HUES64 (cell line): Measurements from ENCODE around the gene PRMT7.

Experiments
- H3K27ac ChIP-seq: 2 replicates; pipeline ENCODE4 v1.7.0; 2013; ENCODE audit warnings: low read depth, low read length, inconsistent platforms
- H3K27me3 ChIP-seq: 2 replicates; pipeline ENCODE4 v1.6.1; 2013; ENCODE audit warnings: mild to moderate bottlenecking, low read length; ENCODE audit not compliant: insufficient read depth
- H3K36me3 ChIP-seq: 2 replicates; pipeline ENCODE4 v1.6.1; 2013; ENCODE audit warnings: mild to moderate bottlenecking, low read length; ENCODE audit not compliant: insufficient read depth
- H3K4me1 ChIP-seq: 2 replicates; pipeline ENCODE4 v1.6.1; 2013; ENCODE audit warnings: mild to moderate bottlenecking, low read length, moderate library complexity; ENCODE audit not compliant: insufficient read depth
- H3K4me3 ChIP-seq: 2 replicates; pipeline ENCODE4 v1.5.1; 2013; ENCODE audit warnings: mild to moderate bottlenecking, low read length, moderate library complexity
- H3K9ac ChIP-seq: 2 replicates; pipeline ENCODE4 v1.6.1; 2013; ENCODE audit warnings: mild to moderate bottlenecking, low read depth, low read length
- H3K9me3 ChIP-seq: 2 replicates; pipeline ENCODE4 v1.6.1; 2013; ENCODE audit warnings: low read depth, low read length; ENCODE audit not compliant: insufficient read depth
- WGBS: fragments of 150-250, 120-280 bp; methylation state at CpG from one replicate; pipeline ENCODE4 v1.1.7; 2013; ENCODE audit warnings: missing lambda C conversion rate; 5-methylcytosine and 5-hydroxymethylcytosine counted together

PRMT7 gene

DNA sequence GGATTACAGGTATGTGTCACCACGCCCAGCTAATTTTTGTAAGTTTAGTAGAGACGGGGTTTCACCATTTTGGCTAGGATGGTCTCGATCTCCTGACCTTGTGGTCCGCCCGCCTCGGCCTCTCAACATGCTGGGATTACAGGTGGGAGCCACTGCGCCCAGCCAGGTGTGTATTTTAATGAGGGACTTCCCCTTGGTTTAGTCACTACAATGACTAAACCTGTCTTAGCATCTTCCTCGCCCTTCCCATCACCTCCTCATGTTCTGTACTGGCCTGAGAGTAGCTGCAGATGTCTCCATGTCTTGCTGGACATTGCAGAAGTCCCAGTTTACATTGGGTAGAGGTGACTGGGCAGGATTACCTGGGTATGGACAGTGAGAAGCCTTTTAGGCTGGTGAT is 36.9 kb upstream of the PRMT7 start:
- Histone ChIP-seq H3K4me1 (no peaks in the 10 kb centered on the region; the same call in 1 of the 2 replicates), H3K9ac (no peak overlapping the region), H3K36me3 (peaks cover 21% of the 10 kb centered on the region), H3K4me3 (no peak overlapping the region), H3K27me3 (no peaks in the 10 kb centered on the region), H3K9me3 (no peaks in the 10 kb centered on the region), H3K27ac (no peak overlapping the region)
- WGBS, result 93% methylated on average over 8 of the region's 8 CpGs

- no peaks in the 10 kb centered on the region for H3K4me1 ChIP-seq
- H3K4me3 ChIP-seq, result no peak overlapping the region
- no peak overlapping the region for H3K9ac ChIP-seq
- no peak overlapping the region for H3K27ac ChIP-seq
- H3K9me3 ChIP-seq, result no peaks in the 10 kb centered on the region
- WGBS, result 95% methylated on average over 4 of the region's 4 CpGs
- H3K36me3 ChIP-seq, result peaks cover 21% of the 10 kb centered on the region
- no peaks in the 10 kb centered on the region for H3K27me3 ChIP-seq
Observed at GRCh38 chr16:68274441-68274840, 36.4 kb upstream of the PRMT7 start.

DNA sequence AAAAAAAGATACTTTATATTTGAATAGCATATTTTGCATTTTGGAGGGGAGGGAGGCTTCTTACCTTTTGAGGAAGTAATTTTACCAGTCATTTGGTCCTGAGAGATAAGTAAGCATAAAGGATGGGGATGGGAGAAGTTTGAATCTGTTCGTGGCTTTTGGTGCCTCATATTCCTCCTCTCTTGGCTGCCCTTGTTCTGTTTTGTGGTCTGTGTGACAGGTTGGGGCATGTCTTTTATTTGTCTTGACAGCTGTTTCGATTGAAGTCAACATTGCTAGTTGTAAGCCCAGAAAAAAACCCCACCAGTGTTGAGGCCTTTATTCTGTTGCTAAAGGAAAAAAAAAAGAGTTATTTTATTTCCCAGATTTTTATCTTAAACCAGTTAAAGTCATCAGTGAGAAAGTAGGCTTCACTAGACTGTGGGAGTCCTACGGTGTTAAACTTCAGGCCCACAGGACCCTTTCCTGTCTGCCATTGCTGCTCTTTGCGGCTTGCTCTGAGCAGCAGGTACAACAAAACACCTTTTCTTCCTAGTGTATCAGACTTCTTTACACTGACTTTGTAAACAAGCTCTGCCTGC is 35.1 kb upstream of the PRMT7 start:
- no peaks in the 10 kb centered on the region for H3K4me1 ChIP-seq
- no peaks in the 10 kb centered on the region for H3K27me3 ChIP-seq
- H3K36me3 ChIP-seq, result peaks cover 26% of the 10 kb centered on the region
- no peak overlapping the region for H3K4me3 ChIP-seq
- H3K9ac ChIP-seq, result no peak overlapping the region
- 92% methylated on average over 4 of the region's 4 CpGs for WGBS
- no peak overlapping the region for H3K27ac ChIP-seq
- H3K9me3 ChIP-seq, result no peaks in the 10 kb centered on the region

- Histone ChIP-seq H3K9ac (no peak overlapping the region), H3K36me3 (peaks cover 26% of the 10 kb centered on the region), H3K27me3 (no peaks in the 10 kb centered on the region), H3K27ac (no peak overlapping the region), H3K4me1 (no peaks in the 10 kb centered on the region), H3K9me3 (no peaks in the 10 kb centered on the region), H3K4me3 (no peak overlapping the region)
- 93% methylated on average over 3 of the region's 3 CpGs for WGBS
Observed at GRCh38 chr16:68276223-68276622, 34.6 kb upstream of the PRMT7 start.

GRCh38 chr16:68279726-68280558 is 30.9 kb upstream of the PRMT7 start:
- Histone ChIP-seq H3K4me3 (no peak overlapping the region), H3K27ac (no peak overlapping the region), H3K4me1 (no peaks in the 10 kb centered on the region), H3K9me3 (no peaks in the 10 kb centered on the region), H3K36me3 (peaks cover 20% of the 10 kb centered on the region), H3K27me3 (no peaks in the 10 kb centered on the region), H3K9ac (no peak overlapping the region)
- WGBS, result 93% methylated on average over 13 of the region's 13 CpGs

DNA sequence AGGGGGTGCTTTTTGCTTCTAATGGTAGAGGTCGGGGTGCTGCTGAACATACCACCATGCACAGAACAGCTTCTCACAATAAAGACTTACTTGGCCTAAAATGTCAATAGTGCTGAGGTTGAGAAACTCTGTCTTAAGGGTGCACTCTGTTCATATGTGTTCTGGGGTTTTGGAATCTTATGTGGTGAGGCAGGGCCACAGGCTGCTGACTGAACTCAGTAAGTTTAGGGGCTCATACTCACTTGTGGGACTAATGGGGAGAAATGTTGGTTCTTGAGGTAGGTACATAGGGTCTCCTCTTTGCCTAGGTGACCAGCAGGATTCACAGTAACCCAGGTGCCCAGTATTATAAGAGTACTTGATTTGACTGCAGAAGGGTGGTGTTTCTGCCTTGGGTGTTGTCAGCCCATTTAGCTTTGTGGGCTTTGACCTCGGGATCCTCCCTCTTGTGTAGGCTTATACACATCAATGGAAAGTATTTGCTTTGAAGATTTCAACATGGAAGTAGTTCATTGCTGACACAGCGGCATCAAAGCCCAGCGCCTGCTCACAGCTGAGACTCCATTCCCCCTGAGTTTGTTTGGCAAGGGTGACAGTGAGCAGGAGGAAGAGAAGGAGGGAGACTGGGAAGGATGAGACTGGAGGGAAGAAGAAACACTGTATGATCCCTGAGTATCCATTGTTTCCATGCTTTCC is 29.3 kb upstream of the PRMT7 start:
- Histone ChIP-seq H3K36me3 (peaks cover 20% of the 10 kb centered on the region; the same call in 1 of the 2 replicates), H3K9me3 (no peaks in the 10 kb centered on the region), H3K4me1 (no peaks in the 10 kb centered on the region), H3K9ac (no peak overlapping the region), H3K4me3 (no peak overlapping the region), H3K27ac (no peak overlapping the region), H3K27me3 (no peaks in the 10 kb centered on the region)
- 91% methylated on average over 3 of the region's 4 CpGs for WGBS

DNA sequence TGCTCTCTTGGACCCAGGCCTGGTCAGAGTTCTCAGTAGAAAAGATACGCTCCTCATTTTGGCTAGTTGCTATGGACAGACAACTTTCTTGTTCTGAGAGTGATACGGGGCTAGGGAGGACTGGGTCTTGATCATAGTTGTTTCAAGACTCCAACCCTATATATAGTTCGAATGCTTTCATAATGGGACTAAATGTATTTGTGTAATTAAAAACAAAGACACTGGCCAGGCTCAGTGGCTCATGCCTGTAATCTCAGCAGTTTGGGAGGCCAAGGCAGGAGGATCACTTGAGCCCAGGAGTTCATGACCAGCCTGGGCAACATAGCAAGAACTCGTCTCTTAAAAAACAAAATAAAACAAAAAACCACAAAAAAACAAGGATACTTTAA is 28.8 kb upstream of the PRMT7 start:
- Histone ChIP-seq H3K9me3 (no peaks in the 10 kb centered on the region), H3K4me3 (no peak overlapping the region), H3K27ac (no peak overlapping the region), H3K27me3 (no peaks in the 10 kb centered on the region), H3K9ac (no peak overlapping the region), H3K4me1 (no peaks in the 10 kb centered on the region), H3K36me3 (peaks cover 22% of the 10 kb centered on the region)
- 95% methylated on average over 4 of the region's 4 CpGs for WGBS

DNA sequence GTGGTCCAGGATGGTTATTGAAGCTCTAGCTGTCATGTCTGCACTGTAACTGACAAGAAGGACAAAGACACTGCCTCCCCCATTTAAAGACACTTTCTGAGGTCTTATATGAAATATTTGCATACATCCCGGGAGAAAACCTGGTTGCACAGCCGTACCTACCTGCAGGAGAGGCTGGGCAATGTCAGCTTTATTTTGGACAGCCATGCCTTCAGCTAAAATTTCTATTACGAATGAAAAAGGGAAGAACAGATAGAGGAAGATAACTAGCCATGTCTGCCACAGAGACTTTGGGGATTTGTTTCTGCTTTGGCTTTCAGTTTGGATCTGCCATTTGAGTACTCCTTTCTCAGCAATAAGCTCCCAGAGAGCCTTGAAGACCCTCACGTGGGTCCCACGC is 27.5 kb upstream of the PRMT7 start:
- Histone ChIP-seq H3K9me3 (no peaks in the 10 kb centered on the region), H3K9ac (no peak overlapping the region; the same call in 1 of the 2 replicates), H3K36me3 (peaks cover 35% of the 10 kb centered on the region), H3K27me3 (no peaks in the 10 kb centered on the region), H3K4me1 (no peaks in the 10 kb centered on the region), H3K4me3 (no peak overlapping the region), H3K27ac (no peak overlapping the region)
- 84% methylated on average over 5 of the region's 5 CpGs for whole genome bisulfite sequencing

- H3K4me3 ChIP-seq, result no peak overlapping the region
Observed at GRCh38 chr16:68283801-68284598, 26.8 kb upstream of the PRMT7 start.

DNA sequence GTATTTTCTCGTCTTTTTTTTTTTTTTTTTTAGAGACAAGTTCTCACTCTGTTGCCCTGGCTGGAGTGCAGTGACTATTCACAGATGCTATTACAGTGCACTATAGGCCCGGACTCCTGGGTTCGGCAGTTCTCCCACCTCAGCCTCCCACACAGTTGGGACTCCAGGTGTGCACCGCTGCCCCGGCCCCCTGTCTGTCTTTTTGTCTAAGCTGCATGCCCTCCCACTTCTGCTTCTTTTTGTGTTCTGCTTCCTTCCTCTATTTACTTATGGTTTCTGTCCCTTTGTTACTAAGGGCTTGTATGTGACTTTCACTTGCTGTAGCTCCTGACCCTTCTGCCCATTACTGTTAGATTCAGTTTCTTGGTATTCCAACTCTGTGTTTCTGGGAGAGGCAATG is 26.0 kb upstream of the PRMT7 start:
- Histone ChIP-seq H3K27ac (no peak overlapping the region), H3K27me3 (no peaks in the 10 kb centered on the region), H3K4me1 (no peaks in the 10 kb centered on the region), H3K9me3 (no peaks in the 10 kb centered on the region), H3K9ac (no peak overlapping the region), H3K4me3 (no peak overlapping the region), H3K36me3 (peaks cover 36% of the 10 kb centered on the region)
- 95% methylated on average over 5 of the region's 5 CpGs for WGBS

More at GRCh38 chr16:68283801-68284598, 26.8 kb upstream of the PRMT7 start:
- Histone ChIP-seq H3K27ac (no peak overlapping the region), H3K36me3 (peaks cover 37% of the 10 kb centered on the region), H3K9ac (no peak overlapping the region), H3K4me1 (no peaks in the 10 kb centered on the region), H3K9me3 (no peaks in the 10 kb centered on the region), H3K27me3 (no peaks in the 10 kb centered on the region)
- WGBS, result 98% methylated on average over 9 of the region's 9 CpGs

- Histone ChIP-seq H3K9ac (no peak overlapping the region), H3K4me1 (no peaks in the 10 kb centered on the region), H3K9me3 (no peaks in the 10 kb centered on the region), H3K36me3 (peaks cover 35% of the 10 kb centered on the region), H3K27ac (no peak overlapping the region), H3K27me3 (no peaks in the 10 kb centered on the region), H3K4me3 (no peak overlapping the region)
- 98% methylated on average over 3 of the region's 3 CpGs for WGBS
Observed at GRCh38 chr16:68285683-68286082, 25.1 kb upstream of the PRMT7 start.
